ENCODE results near the gene ADGRG4.
"Not testable (repeated sequence)": the region's sequence is repeated elsewhere in the genome, so short reads cannot be mapped to it uniquely, and the experiment has no call there.

ADGRG4 gene

DNA sequence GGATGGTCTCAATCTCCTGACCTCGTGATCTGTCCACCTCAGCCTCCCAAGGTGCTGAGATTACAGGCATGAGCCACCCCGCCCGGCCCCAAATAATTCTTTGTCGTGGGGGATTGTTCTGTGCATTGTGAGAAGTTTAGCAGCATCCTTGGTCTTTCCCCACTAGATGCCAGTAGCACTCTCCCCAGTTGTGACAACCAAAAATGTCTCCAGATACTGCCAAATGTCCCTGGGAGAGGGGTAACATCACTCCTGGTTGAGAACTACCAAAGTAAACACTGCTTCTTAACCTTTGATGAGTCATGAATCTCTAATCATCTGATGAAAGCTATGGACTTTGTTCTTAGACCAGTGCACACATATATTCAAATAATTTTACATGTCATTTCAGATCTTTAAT is 96.2 kb downstream of the ADGRG4 start:
- H3K4me1 ChIP-seq (ENCODE audit: control insufficient read depth, insufficient read depth, low read length): no peaks in the 10 kb centered on the region
- no peaks in the 10 kb centered on the region for H3K36me3 ChIP-seq (ENCODE audit: control insufficient read depth, insufficient read depth, low read length)
- H3K27me3 ChIP-seq (ENCODE audit: control insufficient read depth, insufficient read depth, low read length): no peaks in the 10 kb centered on the region
- no peak overlapping the region for H3K9ac ChIP-seq (ENCODE audit: low read length)
- no peaks in the 10 kb centered on the region for H3K9me3 ChIP-seq (ENCODE audit: control insufficient read depth, low read length)
- no peak overlapping the region for H3K4me3 ChIP-seq (ENCODE audit: low read length)

DNA sequence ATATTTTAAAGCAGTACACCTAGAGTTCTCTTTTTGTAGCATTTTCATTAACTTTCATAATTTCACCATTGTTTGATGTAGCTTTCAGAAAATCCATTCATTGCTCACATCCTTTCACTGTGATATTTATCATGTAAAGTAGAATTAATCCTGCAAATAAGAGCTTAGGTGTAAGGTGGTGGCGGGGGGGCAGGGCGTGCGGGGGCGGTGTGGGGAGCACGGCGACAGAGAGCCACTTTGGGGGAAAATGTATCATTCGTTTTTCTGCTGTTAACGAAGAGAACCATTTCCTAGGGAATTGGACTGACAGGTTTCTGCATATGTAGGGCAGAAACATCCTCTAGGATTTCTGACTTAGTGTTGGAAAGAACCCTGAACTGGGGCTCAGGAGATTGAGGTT is 104.4 kb downstream of the ADGRG4 start:
- H3K27me3 ChIP-seq (ENCODE audit: control insufficient read depth, insufficient read depth, low read length): no peaks in the 10 kb centered on the region
- H3K4me3 ChIP-seq (ENCODE audit: low read length): no peak overlapping the region
- H3K9ac ChIP-seq (ENCODE audit: low read length): no peak overlapping the region
- H3K4me1 ChIP-seq (ENCODE audit: control insufficient read depth, insufficient read depth, low read length): peaks cover 5% of the 10 kb centered on the region
- no peaks in the 10 kb centered on the region for H3K9me3 ChIP-seq (ENCODE audit: control insufficient read depth, low read length)
- H3K36me3 ChIP-seq (ENCODE audit: control insufficient read depth, insufficient read depth, low read length): no peaks in the 10 kb centered on the region

DNA sequence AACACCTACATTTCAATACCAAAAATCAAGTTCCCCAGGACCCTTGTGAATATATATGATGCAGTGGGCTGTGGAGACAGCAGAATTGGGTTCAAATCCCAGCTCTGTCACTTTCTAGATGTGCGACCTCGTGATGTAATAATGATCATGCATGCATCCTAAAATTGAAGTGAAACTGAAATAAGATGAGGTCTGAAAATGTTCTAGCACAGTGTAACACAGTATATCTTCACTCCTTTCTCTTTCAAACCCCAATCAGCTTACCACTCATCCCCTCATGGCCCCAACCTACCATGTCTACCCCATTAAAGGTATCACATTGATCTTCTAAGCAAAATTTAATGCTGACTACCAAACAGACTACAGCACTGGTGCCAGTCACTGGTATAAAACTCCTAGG is 117.0 kb downstream of the ADGRG4 start:
- Histone ChIP-seq H3K27me3 (ENCODE audit: control insufficient read depth, insufficient read depth, low read length) (no peaks in the 10 kb centered on the region), H3K4me3 (ENCODE audit: low read length) (no peak overlapping the region), H3K36me3 (ENCODE audit: control insufficient read depth, insufficient read depth, low read length) (no peaks in the 10 kb centered on the region), H3K4me1 (ENCODE audit: control insufficient read depth, insufficient read depth, low read length) (no peaks in the 10 kb centered on the region), H3K9me3 (ENCODE audit: control insufficient read depth, low read length) (no peaks in the 10 kb centered on the region), H3K9ac (ENCODE audit: low read length) (no peak overlapping the region)

DNA sequence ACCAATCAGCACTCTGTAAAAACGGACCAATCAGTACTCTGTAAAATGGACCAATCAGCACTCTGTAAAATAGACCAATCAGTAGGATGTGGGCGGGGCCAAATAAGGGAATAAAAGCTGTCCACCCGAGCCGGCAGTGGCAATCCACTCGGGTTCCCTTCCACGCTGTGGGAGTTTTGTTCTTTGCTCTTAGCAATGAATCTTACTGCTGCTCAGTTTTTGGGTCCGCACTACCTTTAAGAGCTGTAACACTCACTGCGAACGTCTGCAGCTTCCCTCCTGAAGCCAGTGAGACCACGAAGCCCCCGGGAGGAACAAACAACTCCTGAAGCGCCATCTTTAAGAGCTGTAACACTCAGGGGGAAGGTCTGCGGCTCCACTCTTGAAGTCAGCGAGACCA is 120.6 kb downstream of the ADGRG4 start:
- no peaks in the 10 kb centered on the region for H3K36me3 ChIP-seq (ENCODE audit: control insufficient read depth, insufficient read depth, low read length)
- no peak overlapping the region for H3K9ac ChIP-seq (ENCODE audit: low read length)
- peaks cover 7% of the 10 kb centered on the region for H3K4me1 ChIP-seq (ENCODE audit: control insufficient read depth, insufficient read depth, low read length)
- no peaks in the 10 kb centered on the region for H3K9me3 ChIP-seq (ENCODE audit: control insufficient read depth, low read length)
- H3K27me3 ChIP-seq (ENCODE audit: control insufficient read depth, insufficient read depth, low read length): no peaks in the 10 kb centered on the region
- H3K4me3 ChIP-seq (ENCODE audit: low read length): no peak overlapping the region

DNA sequence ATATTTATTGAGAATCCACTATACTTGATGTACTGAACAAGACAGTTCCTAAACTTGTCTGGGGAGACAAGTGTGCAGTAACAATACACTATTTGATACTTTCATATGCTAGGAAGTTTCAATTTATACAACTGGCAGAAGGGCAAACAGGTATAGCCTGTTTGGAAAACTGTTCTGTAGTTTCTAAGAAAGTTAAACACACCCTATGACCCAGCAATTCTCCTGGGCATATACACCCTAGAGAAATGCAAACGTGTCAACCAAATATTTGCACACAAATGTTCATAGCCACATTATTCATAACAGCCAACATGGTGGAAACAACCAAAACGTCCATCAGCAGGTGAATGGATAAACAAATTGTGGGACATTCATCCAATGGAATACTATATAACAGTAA is 123.0 kb downstream of the ADGRG4 start:
- no peaks in the 10 kb centered on the region for H3K9me3 ChIP-seq (ENCODE audit: control insufficient read depth, low read length)
- no peaks in the 10 kb centered on the region for H3K36me3 ChIP-seq (ENCODE audit: control insufficient read depth, insufficient read depth, low read length)
- no peak overlapping the region for H3K9ac ChIP-seq (ENCODE audit: low read length)
- H3K4me3 ChIP-seq (ENCODE audit: low read length): no peak overlapping the region
- no peaks in the 10 kb centered on the region for H3K27me3 ChIP-seq (ENCODE audit: control insufficient read depth, insufficient read depth, low read length)
- H3K4me1 ChIP-seq (ENCODE audit: control insufficient read depth, insufficient read depth, low read length): peaks cover 7% of the 10 kb centered on the region

DNA sequence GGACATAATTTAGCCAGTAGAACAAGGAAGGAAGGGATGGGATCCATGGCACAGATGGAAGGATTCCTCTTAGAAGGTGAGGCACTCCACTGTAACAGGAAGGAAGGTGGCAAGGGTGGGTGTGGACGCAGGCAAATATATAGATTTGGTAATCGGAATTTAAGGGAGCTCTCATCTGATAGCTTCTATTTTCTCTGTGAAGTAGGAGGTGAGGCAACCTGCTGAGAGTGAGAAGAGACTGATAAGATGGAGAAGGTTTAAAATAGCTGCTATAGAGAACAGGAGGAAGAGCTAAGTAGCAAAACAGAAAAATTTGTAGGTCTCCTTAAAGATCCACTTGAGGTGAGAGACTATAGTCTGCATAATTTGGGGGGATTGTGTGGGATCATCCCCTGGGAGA is 125.2 kb downstream of the ADGRG4 start:
- no peaks in the 10 kb centered on the region for H3K36me3 ChIP-seq (ENCODE audit: control insufficient read depth, insufficient read depth, low read length)
- H3K27me3 ChIP-seq (ENCODE audit: control insufficient read depth, insufficient read depth, low read length): no peaks in the 10 kb centered on the region
- H3K4me3 ChIP-seq (ENCODE audit: low read length): no peak overlapping the region
- no peaks in the 10 kb centered on the region for H3K9me3 ChIP-seq (ENCODE audit: control insufficient read depth, low read length)
- peaks cover 7% of the 10 kb centered on the region for H3K4me1 ChIP-seq (ENCODE audit: control insufficient read depth, insufficient read depth, low read length)
- H3K9ac ChIP-seq (ENCODE audit: low read length): no peak overlapping the region

DNA sequence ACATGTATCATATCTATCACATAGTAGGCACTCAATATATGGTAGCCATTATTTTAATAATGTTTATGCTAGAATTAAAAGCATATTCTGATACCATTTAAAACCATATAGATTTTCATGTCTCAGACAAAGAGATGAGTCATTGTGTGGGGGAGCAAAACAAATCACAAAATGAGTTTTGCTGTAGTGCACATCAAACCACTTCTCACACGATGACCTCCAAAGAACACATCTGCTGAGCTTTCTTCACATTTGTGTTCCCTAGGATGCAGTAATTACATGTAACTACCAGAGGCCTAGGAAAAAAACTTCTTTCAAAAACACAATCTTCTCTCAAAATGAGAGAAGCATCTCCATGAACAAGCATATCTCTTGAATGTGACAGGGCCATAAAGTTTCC is 130.9 kb downstream of the ADGRG4 start:
- Histone ChIP-seq H3K9ac (ENCODE audit: low read length) (no peak overlapping the region), H3K4me1 (ENCODE audit: control insufficient read depth, insufficient read depth, low read length) (no peaks in the 10 kb centered on the region), H3K9me3 (ENCODE audit: control insufficient read depth, low read length) (no peaks in the 10 kb centered on the region), H3K4me3 (ENCODE audit: low read length) (no peak overlapping the region), H3K27me3 (ENCODE audit: control insufficient read depth, insufficient read depth, low read length) (no peaks in the 10 kb centered on the region), H3K36me3 (ENCODE audit: control insufficient read depth, insufficient read depth, low read length) (no peaks in the 10 kb centered on the region)

DNA sequence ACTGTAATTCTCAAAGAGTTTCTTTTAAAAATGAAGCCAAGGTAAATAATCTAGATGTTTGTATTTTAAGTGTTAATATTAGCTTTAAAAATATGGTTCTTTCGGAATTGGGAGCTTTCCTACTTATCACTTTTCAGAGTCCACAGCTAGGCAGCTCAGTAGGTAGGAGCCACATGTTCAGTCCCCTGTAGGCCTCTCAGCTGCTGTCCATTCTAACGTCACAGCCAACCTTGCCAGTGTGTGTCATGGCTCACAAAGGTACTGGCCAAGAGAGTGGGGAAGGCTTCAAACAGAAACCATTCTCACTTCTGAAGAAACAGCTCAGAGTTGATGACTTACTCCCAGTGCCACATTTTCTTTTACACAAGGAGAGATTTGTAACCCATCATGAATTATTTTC is 137.0 kb downstream of the ADGRG4 start:
- no peak overlapping the region for H3K9ac ChIP-seq (ENCODE audit: low read length)
- no peaks in the 10 kb centered on the region for H3K9me3 ChIP-seq (ENCODE audit: control insufficient read depth, low read length)
- H3K4me1 ChIP-seq (ENCODE audit: control insufficient read depth, insufficient read depth, low read length): peaks cover 6% of the 10 kb centered on the region
- no peak overlapping the region for H3K4me3 ChIP-seq (ENCODE audit: low read length)
- H3K36me3 ChIP-seq (ENCODE audit: control insufficient read depth, insufficient read depth, low read length): no peaks in the 10 kb centered on the region
- H3K27me3 ChIP-seq (ENCODE audit: control insufficient read depth, insufficient read depth, low read length): no peaks in the 10 kb centered on the region

DNA sequence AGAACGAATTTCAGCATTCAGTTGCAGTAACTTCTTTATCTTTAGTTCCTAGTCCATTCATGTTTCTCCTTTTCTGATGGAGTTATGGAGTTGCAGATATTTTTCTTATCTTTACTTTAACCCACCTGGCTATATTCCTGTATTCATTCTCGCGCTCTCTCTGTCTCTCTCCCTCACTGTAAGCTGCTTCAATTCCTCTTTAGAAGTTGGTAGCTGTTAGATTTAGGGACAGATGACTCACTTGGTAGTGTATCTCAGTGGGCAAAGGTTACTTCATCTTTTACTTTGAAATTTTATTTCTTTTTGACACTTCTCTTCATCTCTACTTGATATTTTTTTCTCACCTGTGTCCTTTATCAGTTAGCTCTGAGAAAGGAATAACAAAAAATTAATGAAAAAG is 137.4 kb downstream of the ADGRG4 start:
- Histone ChIP-seq H3K4me1 (ENCODE audit: control insufficient read depth, insufficient read depth, low read length) (peaks cover 6% of the 10 kb centered on the region), H3K36me3 (ENCODE audit: control insufficient read depth, insufficient read depth, low read length) (no peaks in the 10 kb centered on the region), H3K9me3 (ENCODE audit: control insufficient read depth, low read length) (no peaks in the 10 kb centered on the region), H3K27me3 (ENCODE audit: control insufficient read depth, insufficient read depth, low read length) (no peaks in the 10 kb centered on the region), H3K9ac (ENCODE audit: low read length) (no peak overlapping the region), H3K4me3 (ENCODE audit: low read length) (no peak overlapping the region)

DNA sequence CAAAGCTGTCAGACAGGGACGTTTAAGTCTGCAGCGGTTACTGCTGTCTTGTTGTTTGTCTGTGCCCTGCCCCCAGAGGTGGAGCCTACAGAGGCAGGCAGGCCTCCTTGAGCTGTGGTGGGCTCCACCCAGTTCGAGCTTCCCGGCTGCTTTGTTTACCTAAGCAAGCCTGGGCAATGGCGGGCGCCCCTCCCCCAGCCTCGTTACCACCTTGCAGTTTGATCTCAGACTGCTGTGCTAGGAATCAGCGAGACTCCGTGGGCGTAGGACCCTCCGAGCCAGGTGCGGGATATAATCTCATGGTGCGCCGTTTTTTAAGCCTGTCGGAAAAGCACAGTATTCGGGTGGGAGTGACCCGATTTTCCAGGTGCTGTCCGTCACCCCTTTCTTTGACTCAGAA is 144.9 kb downstream of the ADGRG4 start:
- not testable (repeated sequence) for H3K36me3 ChIP-seq (ENCODE audit: control insufficient read depth, insufficient read depth, low read length); H3K9ac ChIP-seq (ENCODE audit: low read length); H3K27me3 ChIP-seq (ENCODE audit: control insufficient read depth, insufficient read depth, low read length); H3K9me3 ChIP-seq (ENCODE audit: control insufficient read depth, low read length); H3K4me1 ChIP-seq (ENCODE audit: control insufficient read depth, insufficient read depth, low read length); H3K4me3 ChIP-seq (ENCODE audit: low read length)

DNA sequence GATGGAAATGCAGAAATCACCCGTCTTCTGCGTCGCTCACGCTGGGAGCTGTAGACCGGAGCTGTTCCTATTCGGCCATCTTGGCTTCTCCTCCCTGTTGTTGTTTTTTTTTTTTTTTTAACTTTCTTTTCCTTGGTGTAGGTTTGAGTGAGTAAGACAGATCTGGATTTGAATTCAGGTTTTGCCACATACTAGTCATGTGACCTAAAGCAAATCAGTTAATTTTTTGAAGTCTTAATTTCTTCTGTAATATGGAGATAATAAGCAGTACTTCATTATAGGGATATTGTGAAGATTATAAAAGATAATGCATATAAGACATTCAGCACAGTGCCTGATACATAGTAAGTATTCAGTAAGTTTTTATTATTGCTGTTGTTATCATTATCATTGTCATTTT is 145.4 kb downstream of the ADGRG4 start:
- Histone ChIP-seq H3K9ac (ENCODE audit: low read length) (no peak overlapping the region), H3K4me3 (ENCODE audit: low read length) (no peak overlapping the region), H3K9me3 (ENCODE audit: control insufficient read depth, low read length) (no peaks in the 10 kb centered on the region), H3K27me3 (ENCODE audit: control insufficient read depth, insufficient read depth, low read length) (no peaks in the 10 kb centered on the region), H3K36me3 (ENCODE audit: control insufficient read depth, insufficient read depth, low read length) (no peaks in the 10 kb centered on the region), H3K4me1 (ENCODE audit: control insufficient read depth, insufficient read depth, low read length) (no peaks in the 10 kb centered on the region)

DNA sequence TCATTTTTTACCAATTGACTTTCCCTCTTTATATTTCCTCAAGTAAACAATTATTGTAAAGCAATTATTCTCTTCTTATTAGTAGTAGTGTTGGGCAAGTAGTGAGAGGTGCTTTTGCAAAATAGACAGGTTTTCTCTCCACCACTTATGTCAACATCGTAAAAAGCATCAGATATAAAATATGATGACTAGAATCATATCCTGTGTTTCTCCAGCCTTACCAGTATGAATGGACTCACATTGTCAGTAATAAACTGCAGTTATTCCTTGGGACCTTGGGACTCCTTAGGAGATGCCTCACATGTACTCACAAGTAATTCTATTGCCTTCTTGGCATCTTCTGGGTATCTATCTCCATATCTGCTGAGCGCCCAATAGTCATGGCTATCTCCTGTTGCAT is 146.5 kb downstream of the ADGRG4 start:
- no peak overlapping the region for H3K4me3 ChIP-seq (ENCODE audit: low read length)
- H3K36me3 ChIP-seq (ENCODE audit: control insufficient read depth, insufficient read depth, low read length): no peaks in the 10 kb centered on the region
- no peaks in the 10 kb centered on the region for H3K9me3 ChIP-seq (ENCODE audit: control insufficient read depth, low read length)
- no peak overlapping the region for H3K9ac ChIP-seq (ENCODE audit: low read length)
- no peaks in the 10 kb centered on the region for H3K4me1 ChIP-seq (ENCODE audit: control insufficient read depth, insufficient read depth, low read length)
- no peaks in the 10 kb centered on the region for H3K27me3 ChIP-seq (ENCODE audit: control insufficient read depth, insufficient read depth, low read length)

DNA sequence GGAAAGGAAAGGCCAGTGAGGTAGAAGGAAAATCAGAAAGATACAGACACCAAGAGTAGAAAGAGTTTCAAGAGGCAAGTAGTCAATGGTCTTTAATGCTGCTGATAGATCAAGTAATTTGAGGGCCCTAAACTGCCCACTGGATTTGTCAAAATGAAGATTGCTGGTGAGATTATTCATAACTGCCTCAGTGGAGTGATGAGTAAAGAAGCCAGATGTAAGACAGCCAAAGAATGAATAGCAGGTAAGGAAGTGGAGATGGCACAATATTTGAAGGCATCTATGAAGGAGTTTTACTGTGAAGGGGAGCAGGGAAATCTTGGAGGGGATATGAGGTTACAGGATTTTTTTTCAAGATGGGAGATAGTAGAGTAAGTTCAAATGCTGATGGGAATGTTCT is 147.2 kb downstream of the ADGRG4 start:
- H3K27me3 ChIP-seq (ENCODE audit: control insufficient read depth, insufficient read depth, low read length): no peaks in the 10 kb centered on the region
- no peaks in the 10 kb centered on the region for H3K9me3 ChIP-seq (ENCODE audit: control insufficient read depth, low read length)
- no peaks in the 10 kb centered on the region for H3K4me1 ChIP-seq (ENCODE audit: control insufficient read depth, insufficient read depth, low read length)
- H3K36me3 ChIP-seq (ENCODE audit: control insufficient read depth, insufficient read depth, low read length): no peaks in the 10 kb centered on the region
- H3K9ac ChIP-seq (ENCODE audit: low read length): no peak overlapping the region
- no peak overlapping the region for H3K4me3 ChIP-seq (ENCODE audit: low read length)

All from mucosa of stomach (tissue), 1 donor.